ENCODE results near the gene CABP2.

DNA sequence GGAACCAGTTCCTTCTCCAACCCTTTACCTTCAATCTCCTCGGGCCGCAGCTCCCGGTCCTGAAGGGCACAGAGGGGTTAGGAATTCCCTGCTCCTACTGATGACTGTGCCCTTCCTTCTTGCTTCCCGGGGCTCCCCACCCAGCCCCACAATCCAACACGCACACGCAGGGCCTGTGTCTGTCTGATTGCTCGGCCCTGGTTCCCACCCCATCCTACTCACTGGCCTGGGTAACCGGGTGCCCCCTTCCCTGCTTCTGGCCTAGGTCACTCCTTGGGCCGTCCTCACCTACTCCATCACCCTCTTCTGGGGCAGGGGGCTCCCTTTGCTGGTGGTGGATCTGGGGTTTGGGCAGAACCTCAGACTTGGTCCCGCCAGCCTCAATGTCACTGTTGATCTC is 1.3 kb downstream of the CABP2 start:
- TF ChIP-seq, protein P1, sequence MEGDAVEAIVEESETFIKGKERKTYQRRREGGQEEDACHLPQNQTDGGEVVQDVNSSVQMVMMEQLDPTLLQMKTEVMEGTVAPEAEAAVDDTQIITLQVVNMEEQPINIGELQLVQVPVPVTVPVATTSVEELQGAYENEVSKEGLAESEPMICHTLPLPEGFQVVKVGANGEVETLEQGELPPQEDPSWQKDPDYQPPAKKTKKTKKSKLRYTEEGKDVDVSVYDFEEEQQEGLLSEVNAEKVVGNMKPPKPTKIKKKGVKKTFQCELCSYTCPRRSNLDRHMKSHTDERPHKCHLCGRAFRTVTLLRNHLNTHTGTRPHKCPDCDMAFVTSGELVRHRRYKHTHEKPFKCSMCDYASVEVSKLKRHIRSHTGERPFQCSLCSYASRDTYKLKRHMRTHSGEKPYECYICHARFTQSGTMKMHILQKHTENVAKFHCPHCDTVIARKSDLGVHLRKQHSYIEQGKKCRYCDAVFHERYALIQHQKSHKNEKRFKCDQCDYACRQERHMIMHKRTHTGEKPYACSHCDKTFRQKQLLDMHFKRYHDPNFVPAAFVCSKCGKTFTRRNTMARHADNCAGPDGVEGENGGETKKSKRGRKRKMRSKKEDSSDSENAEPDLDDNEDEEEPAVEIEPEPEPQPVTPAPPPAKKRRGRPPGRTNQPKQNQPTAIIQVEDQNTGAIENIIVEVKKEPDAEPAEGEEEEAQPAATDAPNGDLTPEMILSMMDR (IDR thresholded peaks at IDR 0.05; ENCODE audit: borderline replicate concordance, extremely low read depth, low read length, poor library complexity, severe bottlenecking), result no peak
- TF ChIP-seq EZH2 (IDR thresholded peaks at IDR 0.05; ENCODE audit: borderline replicate concordance, low read depth, low read length, severe bottlenecking), result no peak

Measured in DND-41 (cell line).